Stomach (tissue), 9 donors: ENCODE measurements around the gene HS6ST1. TPM values are rescaled to one million over a fixed set of nuclear protein-coding genes. Genes with fewer than 3 reads are reported as not detected.

Experiments
- DNase-seq, 2 donors: peaks; one replicate each; pipeline versions ENCODE4 v3.0.0 to v3.0.0-alpha.2; 2013 to 2019
- H3K27ac ChIP-seq, 5 donors: fragments of 200-600 bp in 4 of 5; sonication (generic) in 4 of 5; one replicate each; pipeline ENCODE4 v1.5.1; 2013 to 2019; ENCODE audit warnings: mild to moderate bottlenecking in 1 of 5, moderate library complexity in 1 of 5
- H3K27me3 ChIP-seq, 3 donors: fragments of 200-600 bp; sonication (generic); one replicate each; pipeline ENCODE4 v1.5.1; 2017 to 2019; ENCODE audit warnings: mixed run types in 1 of 3
- H3K36me3 ChIP-seq, 4 donors: fragments of 200-600 bp; sonication (generic); 1 replicate in 3 of 4; 2 replicates in 1 of 4; pipeline ENCODE4 v1.5.1; 2016 to 2019
- H3K4me1 ChIP-seq, 4 donors: fragments of 200-600 bp; sonication (generic); one replicate each; pipeline ENCODE4 v1.5.1; 2016 to 2019
- H3K4me3 ChIP-seq, 4 donors: fragments of 200-600 bp; sonication (generic) in 3 of 4; one replicate each; pipeline ENCODE4 v1.5.1; 2016 to 2019; ENCODE audit warnings: mild to moderate bottlenecking in 1 of 4
- H3K9me3 ChIP-seq, 4 donors: fragments of 200-600 bp; sonication (generic); one replicate each; pipeline ENCODE4 v1.5.1; 2016 to 2019
- EP300 ChIP-seq: sonication (generic); formaldehyde crosslinking; IDR thresholded peaks from one replicate; pipeline ENCODE4 v1.6.1; 2017; ENCODE audit warnings: antibody characterized with exemption
- POLR2A ChIP-seq, 4 donors: fragments of 450-650 bp; IDR thresholded peaks; one replicate each; pipeline ENCODE4 v1.6.1; 2016; ENCODE audit warnings: antibody characterized with exemption in 4 of 4, control low read depth in 2 of 4, mild to moderate bottlenecking in 1 of 4, moderate library complexity in 1 of 4
- POLR2AphosphoS5 ChIP-seq, 3 donors: sonication (generic); formaldehyde crosslinking; IDR thresholded peaks; one replicate each; pipeline ENCODE4 v1.6.1; 2016; ENCODE audit warnings: antibody characterized with exemption in 3 of 3
- WGBS, 5 donors: extraction: QIAGEN DNeasy Blood & Tissue Kit in 3 of 5; methylation state at CpG; one replicate each; pipeline versions ENCODE4 v1.1.5 to v1.1.7; 2013 to 2018; 5-methylcytosine and 5-hydroxymethylcytosine counted together
- intact Hi-C: fragments of 100-400 bp; cut with DNase I; formaldehyde crosslinking; loops from one replicate; pipeline ENCODE4 v1.15.1; 2023; ENCODE audit warnings: low total_unique reads
- polyA plus RNA-seq, 3 donors: library from polyadenylated mRNA; stranded (reverse); fragments of 200-250 nt; gene quantifications; one replicate each; pipeline ENCODE4 v1.2.3, GENCODE V29; 2013
- total RNA-seq, 5 donors: library from RNA; depleted of rRNA; stranded (reverse); fragments of >200 nt; gene quantifications; one replicate each; pipeline versions ENCODE4 v1.1.0 to v1.2.3, GENCODE V29; 2014 to 2016
- TF ChIP-seq, protein P1 (sequence below), 7 experiments: fragments of 450-650 bp in 4 of 7; fragments of 200-600 bp in 3 of 7; sonication (generic) in 3 of 7; IDR thresholded peaks; one replicate each; pipeline ENCODE4 v1.5.1; 2016 to 2019; ENCODE audit warnings: antibody characterized with exemption in 7 of 7, control low read depth in 2 of 7, mild to moderate bottlenecking in 1 of 7
- donor health status: healthy with polysubstance abuse.
- donor health status: Bipolar disorder and iron deficiency.
- donor health status: healthy.

Gene HS6ST1
- total and polyA plus RNA-seq, 8 donors: 2.9 to 178 (median 12.8) TPM

DNA sequence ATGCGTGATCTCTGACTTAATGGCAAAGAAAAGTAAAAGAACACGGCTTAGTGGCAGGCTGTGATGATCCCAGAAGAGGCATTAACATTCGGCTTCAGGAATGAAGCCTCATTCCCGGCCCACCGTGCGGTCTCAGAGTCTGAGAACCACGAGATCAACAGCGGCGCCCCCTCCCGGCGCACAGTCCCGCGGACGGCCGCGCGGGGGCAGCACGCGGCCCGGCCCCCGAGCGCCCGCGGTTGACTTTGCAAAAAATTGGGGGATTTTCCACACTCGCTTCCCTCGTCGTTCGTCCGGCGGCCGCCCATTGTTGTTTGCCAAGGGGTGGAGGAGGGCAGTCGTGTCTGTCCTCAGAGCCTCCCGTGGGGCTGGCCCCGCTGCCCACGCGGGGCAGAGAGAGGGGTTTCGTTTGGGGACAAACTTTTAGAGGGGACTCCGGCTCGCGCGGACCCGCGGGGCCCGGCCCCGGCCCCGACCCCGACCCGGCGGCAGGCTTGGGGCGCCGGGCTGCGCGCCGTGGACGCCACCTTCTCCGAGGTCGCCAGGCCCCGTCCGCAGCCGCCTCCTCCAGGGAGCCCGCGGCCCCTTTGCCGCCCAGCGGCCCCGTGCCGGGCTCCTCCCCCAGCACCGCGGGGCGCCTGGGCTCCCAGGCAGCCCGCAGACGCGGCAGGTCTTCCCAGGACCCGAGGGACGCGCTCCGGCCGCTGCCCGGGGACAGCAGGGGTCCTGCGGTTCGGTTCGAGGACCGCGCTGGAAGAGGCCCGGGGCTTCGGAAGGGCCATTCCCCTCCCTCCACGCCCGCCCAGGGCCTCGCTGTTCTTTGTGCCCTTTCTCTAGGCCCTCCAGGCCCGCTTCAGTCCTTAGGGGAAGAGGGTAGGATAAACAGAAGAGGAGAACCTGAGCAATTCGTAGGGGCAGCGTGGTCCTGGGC, 3.4 kb upstream of the HS6ST1 start:
- intact Hi-C loops: no loop called here
- 3 to 5% (median 4%) methylated on average over 65 to 91 of the region's 91 CpGs for WGBS, 5 donors
- peaks cover 0 to 4% (median 0%) of the 10 kb centered on the region in 3 donors for H3K27me3 ChIP-seq

DNA sequence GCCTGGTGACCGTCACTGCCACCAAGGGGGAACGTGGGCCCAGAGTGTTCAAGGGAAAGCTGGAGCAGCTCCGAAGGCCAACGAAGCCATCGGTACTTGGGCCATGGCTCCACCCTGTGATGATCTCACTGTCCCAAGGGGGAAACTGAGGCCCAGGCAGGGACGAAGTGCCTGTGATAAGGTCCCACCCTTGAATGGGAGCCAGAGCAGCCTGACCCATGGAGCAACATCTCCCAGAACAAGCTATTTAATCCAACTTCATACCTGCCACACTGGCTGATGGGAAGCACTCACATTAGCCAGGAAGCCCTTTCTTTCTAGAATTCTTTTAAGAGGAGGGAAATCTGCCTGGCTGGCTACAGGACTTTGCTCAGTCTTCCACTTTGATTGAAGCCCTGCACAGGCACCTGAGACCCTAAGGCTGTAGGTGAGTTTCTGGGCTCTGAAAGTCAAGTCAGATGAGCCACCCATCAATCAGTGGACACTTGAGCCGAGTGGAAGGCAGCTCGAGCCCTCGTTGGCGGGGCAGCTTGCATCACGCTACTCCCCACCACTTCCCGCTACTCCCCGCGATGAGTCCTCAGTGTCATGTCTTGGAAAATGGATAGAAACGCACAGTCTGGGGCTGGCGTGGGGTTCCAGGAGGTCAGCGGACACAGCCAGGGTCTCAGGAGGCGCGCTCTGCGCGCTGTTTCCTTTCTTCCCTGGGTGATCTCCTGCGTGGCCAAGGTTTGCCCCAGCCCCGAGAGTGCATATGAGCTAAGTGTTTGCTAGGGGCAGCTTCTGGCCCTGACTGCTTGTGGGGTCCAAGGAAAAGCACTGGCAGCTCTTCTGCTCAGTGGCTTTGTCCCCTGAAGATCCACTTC, 2.5 kb upstream of the HS6ST1 start:
- Histone ChIP-seq H3K9me3 (no peaks in the 10 kb centered on the region), H3K4me3 (peak overlapping the region in 3 of 4 donors; percentile 54 to 67 (median 65)), H3K36me3 (no peaks in the 10 kb centered on the region), H3K27me3 (peaks cover 0 to 4% (median 0%) of the 10 kb centered on the region in 3 donors), H3K4me1 (peaks cover 19 to 57% (median 46%) of the 10 kb centered on the region in 4 donors), H3K27ac (peak overlapping the region in 4 of 5 donors; percentile 4 to 88 (median 76))
- TF ChIP-seq, protein P1, sequence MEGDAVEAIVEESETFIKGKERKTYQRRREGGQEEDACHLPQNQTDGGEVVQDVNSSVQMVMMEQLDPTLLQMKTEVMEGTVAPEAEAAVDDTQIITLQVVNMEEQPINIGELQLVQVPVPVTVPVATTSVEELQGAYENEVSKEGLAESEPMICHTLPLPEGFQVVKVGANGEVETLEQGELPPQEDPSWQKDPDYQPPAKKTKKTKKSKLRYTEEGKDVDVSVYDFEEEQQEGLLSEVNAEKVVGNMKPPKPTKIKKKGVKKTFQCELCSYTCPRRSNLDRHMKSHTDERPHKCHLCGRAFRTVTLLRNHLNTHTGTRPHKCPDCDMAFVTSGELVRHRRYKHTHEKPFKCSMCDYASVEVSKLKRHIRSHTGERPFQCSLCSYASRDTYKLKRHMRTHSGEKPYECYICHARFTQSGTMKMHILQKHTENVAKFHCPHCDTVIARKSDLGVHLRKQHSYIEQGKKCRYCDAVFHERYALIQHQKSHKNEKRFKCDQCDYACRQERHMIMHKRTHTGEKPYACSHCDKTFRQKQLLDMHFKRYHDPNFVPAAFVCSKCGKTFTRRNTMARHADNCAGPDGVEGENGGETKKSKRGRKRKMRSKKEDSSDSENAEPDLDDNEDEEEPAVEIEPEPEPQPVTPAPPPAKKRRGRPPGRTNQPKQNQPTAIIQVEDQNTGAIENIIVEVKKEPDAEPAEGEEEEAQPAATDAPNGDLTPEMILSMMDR (IDR thresholded peaks at IDR 0.05): no peak
- TF ChIP-seq POLR2AphosphoS5 (IDR thresholded peaks at IDR 0.05): no peak
- TF ChIP-seq POLR2A (IDR thresholded peaks at IDR 0.05): no peak
- no peak for TF ChIP-seq EP300
- WGBS, 5 donors: 54 to 75% (median 73%) methylated on average over 9 to 23 of the region's 23 CpGs
- intact Hi-C loops: no loop called here
- no peak for DNase-seq

More for the DNA sequence above, 3.4 kb upstream of the HS6ST1 start:
- TF ChIP-seq, protein P1 (IDR thresholded peaks at IDR 0.05): peak in 5 of 7 experiments; percentile 28 to 98 (median 97)
- TF ChIP-seq EP300 (no peak), POLR2AphosphoS5 (IDR thresholded peaks at IDR 0.05) (peak in 2 of 3 donors; percentile 37 to 44), POLR2A (IDR thresholded peaks at IDR 0.05) (no peak)
- H3K27ac ChIP-seq: peak overlapping the region; percentile 37 to 88 (median 70)
- H3K9me3 ChIP-seq: no peaks in the 10 kb centered on the region
- peak overlapping the region; percentile 54 to 67 (median 62) for H3K4me3 ChIP-seq
- peaks cover 10 to 49% (median 37%) of the 10 kb centered on the region in 4 donors for H3K4me1 ChIP-seq
- peak; percentile 88 to 93 for DNase-seq
- H3K36me3 ChIP-seq: no peaks in the 10 kb centered on the region

DNA sequence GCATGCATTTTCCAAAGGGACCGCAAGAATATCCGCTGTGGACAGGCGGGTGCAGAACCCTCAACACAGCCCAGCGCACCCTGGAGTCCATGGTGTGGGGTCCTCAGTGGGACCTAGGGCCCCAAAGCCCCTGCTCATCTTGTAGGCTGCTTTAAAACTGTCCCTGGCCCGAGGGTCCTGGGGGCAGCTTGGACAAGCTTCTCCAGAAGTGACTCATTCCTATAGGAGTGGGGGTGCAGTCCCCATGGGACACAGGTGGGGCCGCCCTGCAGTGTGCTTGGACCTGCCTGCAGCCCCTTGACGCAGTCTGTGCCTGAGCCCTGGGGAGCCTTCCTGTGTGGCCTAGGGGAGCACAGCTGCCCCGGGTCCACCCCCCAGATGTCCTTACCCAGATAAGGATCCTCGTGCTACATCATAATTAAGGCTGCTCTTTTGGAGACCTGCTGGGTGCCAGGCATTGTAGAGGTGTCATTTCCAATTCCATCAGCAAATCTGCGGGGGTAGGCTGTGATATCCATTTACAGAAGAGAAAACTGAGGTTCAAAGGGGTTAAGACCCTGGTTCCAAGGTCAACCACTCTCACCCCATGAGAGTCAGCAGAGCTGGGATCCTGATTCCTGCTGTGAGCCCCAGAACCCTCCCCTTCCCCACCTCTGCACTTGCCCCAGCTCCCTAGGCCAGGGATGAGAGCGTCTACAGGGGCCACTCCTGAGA, 1.7 kb upstream of the HS6ST1 start:
- WGBS, 5 donors: 82 to 92% (median 84%) methylated on average over 4 to 11 of the region's 11 CpGs
- H3K9me3 ChIP-seq: no peaks in the 10 kb centered on the region

More for the DNA sequence above, 1.7 kb upstream of the HS6ST1 start:
- DNase-seq: peak in 1 of 2 donors; percentile 25
- intact Hi-C loops: no loop called here
- Histone ChIP-seq H3K27me3 (peaks cover 0 to 4% (median 0%) of the 10 kb centered on the region in 3 donors), H3K4me1 (peaks cover 27 to 57% (median 53%) of the 10 kb centered on the region in 4 donors), H3K27ac (peak overlapping the region in 2 of 5 donors; percentile 4 to 78), H3K36me3 (no peaks in the 10 kb centered on the region), H3K4me3 (no peak overlapping the region)
- no peak for TF ChIP-seq POLR2A (IDR thresholded peaks at IDR 0.05)
- no peak for TF ChIP-seq EP300
- TF ChIP-seq POLR2AphosphoS5 (IDR thresholded peaks at IDR 0.05): no peak
- TF ChIP-seq, protein P1 (IDR thresholded peaks at IDR 0.05): no peak
